ENCODE data around the gene PARL. TPM values are rescaled to one million over a fixed set of nuclear protein-coding genes. Genes with fewer than 3 reads are reported as not detected.

PARL gene
- total and polyA plus RNA-seq, 2 donors (not counting 1 experiment from before 2014, with no cell fraction given): 23.5 to 46.7 TPM

- Histone ChIP-seq H3K27me3 (replicated peaks in 1 of 4; ENCODE audit: control extremely low read depth in 1 of 4, control insufficient read depth in 3 of 4, insufficient read depth in 4 of 4, low read length in 3 of 4) (no peaks in the 10 kb centered on the region), H3K79me2 (ENCODE audit: control insufficient read depth, insufficient read depth, low read length) (no peaks in the 10 kb centered on the region), H3K9me3 (ENCODE audit: control extremely low read depth in 1 of 3, control insufficient read depth in 2 of 3, insufficient read depth in 1 of 3, low read length in 2 of 3) (no peaks in the 10 kb centered on the region), H2AFZ (ENCODE audit: insufficient read depth, low read depth, low read length, poor library complexity, severe bottlenecking) (no peak overlapping the region), H3K27ac (ENCODE audit: low read length in 2 of 2) (no peak overlapping the region), H3K36me3 (replicated peaks in 1 of 2; ENCODE audit: control extremely low read depth in 1 of 2, control insufficient read depth in 1 of 2, extremely low read depth in 1 of 2, insufficient read depth in 2 of 2, low read length in 1 of 2) (no peaks in the 10 kb centered on the region), H4K20me1 (ENCODE audit: control insufficient read depth, insufficient read depth, low read length, poor library complexity, severe bottlenecking) (no peaks in the 10 kb centered on the region), H3K4me1 (ENCODE audit: control insufficient read depth in 2 of 2, insufficient read depth in 2 of 2, low read length in 2 of 2) (no peaks in the 10 kb centered on the region), H3K9ac (ENCODE audit: low read length) (no peak overlapping the region), H3K4me3 (ENCODE audit: control extremely low read depth in 1 of 5, extremely low read depth in 1 of 5, insufficient read depth in 1 of 5, low read depth in 2 of 5, low read length in 4 of 5) (no peak overlapping the region), H3K4me2 (replicated peaks; ENCODE audit: low read depth, low read length, poor library complexity, severe bottlenecking) (no peak overlapping the region)
- H3K4me3 Mint-ChIP-seq: no peak overlapping the region
- POLR2A ChIA-PET: no interaction called here
- no peak for TF ChIP-seq CTCF (IDR thresholded peaks at IDR 0.05)
- no peak for TF ChIP-seq EZH2 (IDR thresholded peaks at IDR 0.05; ENCODE audit: borderline replicate concordance, insufficient read depth, low read depth, low read length, poor library complexity, severe bottlenecking)
- ATAC-seq (ENCODE audit: low read depth): no peak
- H3K27ac Mint-ChIP-seq: no peak overlapping the region
- peaks cover 4% of the 10 kb centered on the region for H3K27me3 Mint-ChIP-seq
- WGBS (ENCODE audit: insufficient coverage): 100% methylated on average over 5 of the region's 8 CpGs
- H3K9me3 Mint-ChIP-seq (ENCODE audit: insufficient read depth): no peaks in the 10 kb centered on the region
- no peaks in the 10 kb centered on the region for H3K4me1 Mint-ChIP-seq
- intact Hi-C loops (cut with micrococcal nuclease): no loop called here
- CTCF ChIA-PET: no interaction called here
- DNase-seq: no peak
These were observed 27.3 kb upstream of the PARL start for GRCh38 chr3:183911763-183912506.

GRCh38 chr3:183911087-183911486, 26.4 kb upstream of the PARL start:
- no peaks in the 10 kb centered on the region for H3K4me1 ChIP-seq (ENCODE audit: control insufficient read depth in 2 of 2, insufficient read depth in 2 of 2, low read length in 2 of 2)
- TF ChIP-seq EZH2 (IDR thresholded peaks at IDR 0.05; ENCODE audit: borderline replicate concordance, insufficient read depth, low read depth, low read length, poor library complexity, severe bottlenecking) (no peak), CTCF (IDR thresholded peaks at IDR 0.05) (no peak)
- POLR2A ChIA-PET: no interaction called here

More at GRCh38 chr3:183911087-183911486, 26.4 kb upstream of the PARL start:
- CTCF ChIA-PET: interaction anchor here (0.6 kb wide), 1 partner anchor 10 kb away, joined by 3 read pairs; no protein-coding TSS in a partner anchor
- Mint-ChIP-seq H3K9me3 (ENCODE audit: insufficient read depth) (no peaks in the 10 kb centered on the region), H3K4me1 (no peaks in the 10 kb centered on the region), H3K27ac (no peak overlapping the region), H3K27me3 (peaks cover 4% of the 10 kb centered on the region), H3K4me3 (no peak overlapping the region)
- ATAC-seq (ENCODE audit: low read depth) (no peak), DNase-seq (no peak)
- H4K20me1 ChIP-seq (ENCODE audit: control insufficient read depth, insufficient read depth, low read length, poor library complexity, severe bottlenecking): no peaks in the 10 kb centered on the region
- no peak overlapping the region for H3K4me3 ChIP-seq (ENCODE audit: control extremely low read depth in 1 of 5, extremely low read depth in 1 of 5, insufficient read depth in 1 of 5, low read depth in 2 of 5, low read length in 4 of 5)
- WGBS (ENCODE audit: insufficient coverage): 91% methylated on average over 6 of the region's 6 CpGs
- no peaks in the 10 kb centered on the region for H3K79me2 ChIP-seq (ENCODE audit: control insufficient read depth, insufficient read depth, low read length)
- no peak overlapping the region for H2AFZ ChIP-seq (ENCODE audit: insufficient read depth, low read depth, low read length, poor library complexity, severe bottlenecking)
- no peaks in the 10 kb centered on the region for H3K9me3 ChIP-seq (ENCODE audit: control extremely low read depth in 1 of 3, control insufficient read depth in 2 of 3, insufficient read depth in 1 of 3, low read length in 2 of 3)
- H3K4me2 ChIP-seq (replicated peaks; ENCODE audit: low read depth, low read length, poor library complexity, severe bottlenecking): no peak overlapping the region
- no peaks in the 10 kb centered on the region for H3K36me3 ChIP-seq (replicated peaks in 1 of 2; ENCODE audit: control extremely low read depth in 1 of 2, control insufficient read depth in 1 of 2, extremely low read depth in 1 of 2, insufficient read depth in 2 of 2, low read length in 1 of 2)
- intact Hi-C loops (cut with micrococcal nuclease): no loop called here
- no peak overlapping the region for H3K27ac ChIP-seq (ENCODE audit: low read length in 2 of 2)
- H3K27me3 ChIP-seq (replicated peaks in 1 of 4; ENCODE audit: control extremely low read depth in 1 of 4, control insufficient read depth in 3 of 4, insufficient read depth in 4 of 4, low read length in 3 of 4): no peaks in the 10 kb centered on the region
- no peak overlapping the region for H3K9ac ChIP-seq (ENCODE audit: low read length)
